ENCODE data around the gene ZBTB7C.
A peak's percentile ranks its signal among the peaks of the same experiment; 100 is the strongest.

Gene ZBTB7C

GRCh38 chr18:48244530-48244929, 164.7 kb downstream of the ZBTB7C start:
- DNase-seq, result no peak

GRCh38 chr18:48238636-48239035, 170.5 kb downstream of the ZBTB7C start:
- no peak for DNase-seq

GRCh38 chr18:48238206-48238605, 171.0 kb downstream of the ZBTB7C start:
- no peak for DNase-seq

- no peak for DNase-seq
Observed at GRCh38 chr18:48236822-48237221, 172.4 kb downstream of the ZBTB7C start.

GRCh38 chr18:48230467-48231113, 178.6 kb downstream of the ZBTB7C start:
- DNase-seq, result peak; percentile 18

GRCh38 chr18:48229552-48229981, 179.6 kb downstream of the ZBTB7C start:
- no peak for DNase-seq

GRCh38 chr18:48228841-48229240, 180.3 kb downstream of the ZBTB7C start:
- no peak for DNase-seq

- no peak for DNase-seq
Observed at GRCh38 chr18:48228301-48228715, 180.9 kb downstream of the ZBTB7C start.

GRCh38 chr18:48227206-48227605, 182.0 kb downstream of the ZBTB7C start:
- peak; percentile 29 for DNase-seq

- DNase-seq, result no peak
Observed at GRCh38 chr18:48226401-48226800, 182.8 kb downstream of the ZBTB7C start.

- peak; percentile 36 for DNase-seq
Observed at GRCh38 chr18:48222118-48222517, 187.1 kb downstream of the ZBTB7C start.

GRCh38 chr18:48219810-48220499, 189.2 kb downstream of the ZBTB7C start:
- no peak for DNase-seq

GRCh38 chr18:48219037-48219809, 190.0 kb downstream of the ZBTB7C start:
- DNase-seq, result no peak

GRCh38 chr18:48218285-48219022, 190.7 kb downstream of the ZBTB7C start:
- DNase-seq, result no peak

GRCh38 chr18:48217258-48218250, 191.6 kb downstream of the ZBTB7C start:
- DNase-seq, result no peak

- DNase-seq, result no peak
Observed at GRCh38 chr18:48216639-48217257, 192.4 kb downstream of the ZBTB7C start.

- no peak for DNase-seq
Observed at GRCh38 chr18:48215876-48216638, 193.1 kb downstream of the ZBTB7C start.

- no peak for DNase-seq
Observed at GRCh38 chr18:48213791-48214190, 195.4 kb downstream of the ZBTB7C start.

GRCh38 chr18:48208432-48209140, 200.6 kb downstream of the ZBTB7C start:
- DNase-seq, result no peak

GRCh38 chr18:48207733-48208132, 201.4 kb downstream of the ZBTB7C start:
- no peak for DNase-seq

Data from CD4-positive, alpha-beta T cell treated with Interleukin-6 for 4 hours (primary cell).